Aorta (tissue), 5 donors: Measurements from ENCODE around the gene NR2F1-AS1. TPM values are rescaled to one million over a fixed set of nuclear protein-coding genes. Genes with fewer than 3 reads are reported as not detected.
"Not testable (repeated sequence)": the region's sequence is repeated elsewhere in the genome, so short reads cannot be mapped to it uniquely, and the experiment has no call there.

Experiments used
- ATAC-seq: fragments of 200-7000 bp; cut with Tn5 transposase; one replicate; pipeline ENCODE4 v1.9.1; 2022; ENCODE audit warnings: moderate library complexity; ENCODE audit not compliant: low FRiP score
- DNase-seq, 2 donors: peaks; one replicate each; pipeline ENCODE4 v3.0.0-alpha.2; 2020
- H3K27ac ChIP-seq, 2 donors: one replicate each; pipeline ENCODE4 v1.5.1; 2013; ENCODE audit warnings: low read length in 2 of 2, mild to moderate bottlenecking in 2 of 2, moderate library complexity in 2 of 2, control low read depth in 1 of 2, inconsistent platforms in 1 of 2, low read depth in 1 of 2
- H3K27me3 ChIP-seq, 2 donors: one replicate each; pipeline ENCODE4 v1.6.1; 2013; ENCODE audit warnings: control low read depth in 1 of 2, low read length in 1 of 2, mild to moderate bottlenecking in 1 of 2, moderate library complexity in 1 of 2; ENCODE audit not compliant: insufficient read depth in 2 of 2, control insufficient read depth in 1 of 2
- H3K36me3 ChIP-seq, 2 donors: one replicate each; pipeline ENCODE4 v1.6.1; 2013; ENCODE audit warnings: control low read depth in 1 of 2, low read length in 1 of 2, mild to moderate bottlenecking in 1 of 2; ENCODE audit not compliant: insufficient read depth in 2 of 2, control insufficient read depth in 1 of 2
- H3K4me1 ChIP-seq, 2 donors: one replicate each; pipeline ENCODE4 v1.6.1; 2013; ENCODE audit warnings: low read length in 2 of 2, control low read depth in 1 of 2, mild to moderate bottlenecking in 1 of 2, moderate library complexity in 1 of 2; ENCODE audit not compliant: insufficient read depth in 2 of 2, control insufficient read depth in 1 of 2
- H3K4me3 ChIP-seq, 2 donors: one replicate each; pipeline ENCODE4 v1.5.1; 2013; ENCODE audit warnings: low read length in 2 of 2, control low read depth in 1 of 2, mild to moderate bottlenecking in 1 of 2
- H3K9me3 ChIP-seq: one replicate; pipeline ENCODE4 v1.6.1; 2013; ENCODE audit warnings: mild to moderate bottlenecking, low read length; ENCODE audit not compliant: control insufficient read depth
- WGBS, 2 donors: extraction: QIAGEN DNeasy Blood & Tissue Kit; methylation state at CpG; one replicate each; pipeline ENCODE4 v1.1.7; 2013; 5-methylcytosine and 5-hydroxymethylcytosine counted together
- intact Hi-C, 2 donors: fragments of 100-400 bp; cut with DNase I; formaldehyde crosslinking; loops; one replicate each; pipeline versions ENCODE4 v1.14.2 to v1.15.0; 2022
- polyA plus RNA-seq, 2 donors: library from polyadenylated mRNA; stranded (reverse); fragments of 200-250 nt; gene quantifications; one replicate each; pipeline ENCODE4 v1.2.3, GENCODE V29; 2013
- total RNA-seq, 2 donors: library from RNA; stranded (reverse); fragmentation: NEBNext Ultra II Directional; extraction: Animal tissue kit (Norgen Biotek cat#: 25700); gene quantifications; one replicate each; pipeline ENCODE4 v1.2.1, GENCODE V29; 2021
- donor health status: healthy with polysubstance abuse.
- donor health status: Bipolar disorder and iron deficiency.
- donor health status: DM: no; HTN: no; CAD: no.
- donor health status: DM: no; HTN: no; CAD: no.
- donor health status: DM: yes; HTN: yes; CAD: no.

Gene NR2F1-AS1
- total and polyA plus RNA-seq, 4 donors: 0.08 to 16.8 (median 5.2) TPM

DNA sequence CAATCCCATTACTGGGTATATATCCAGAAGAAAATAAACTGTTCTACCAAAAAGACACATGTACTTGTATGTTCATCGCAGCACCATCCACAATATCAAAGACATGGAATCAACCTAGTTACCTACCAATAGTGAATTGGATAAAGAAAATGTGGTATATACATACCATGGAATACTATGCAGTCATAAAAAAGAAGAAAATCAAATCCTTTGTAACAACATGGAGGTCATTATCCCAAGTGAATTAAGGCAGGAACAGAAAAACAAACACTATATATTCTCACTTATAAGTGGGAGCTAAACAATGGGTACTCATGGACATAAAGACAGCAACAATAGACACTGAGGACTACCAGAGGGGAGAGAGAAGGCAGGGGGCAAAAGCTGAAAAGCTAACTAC, 67.7 kb downstream of the NR2F1-AS1 start:
- no peak overlapping the region for H3K27ac ChIP-seq
- H3K36me3 ChIP-seq: no peaks in the 10 kb centered on the region
- no peaks in the 10 kb centered on the region for H3K27me3 ChIP-seq
- WGBS, 2 donors: 97 to 100% methylated on average over 1 of the region's 1 CpG
- ATAC-seq (no peak), DNase-seq (no peak)
- no peaks in the 10 kb centered on the region for H3K4me1 ChIP-seq
- no peaks in the 10 kb centered on the region for H3K9me3 ChIP-seq
- intact Hi-C loops: no loop called here
- no peak overlapping the region for H3K4me3 ChIP-seq

- H3K27ac ChIP-seq: no peak overlapping the region
- no peaks in the 10 kb centered on the region for H3K36me3 ChIP-seq
- no peaks in the 10 kb centered on the region for H3K9me3 ChIP-seq
- H3K27me3 ChIP-seq: no peaks in the 10 kb centered on the region
- DNase-seq (no peak), ATAC-seq (no peak)
- H3K4me1 ChIP-seq: no peaks in the 10 kb centered on the region
- H3K4me3 ChIP-seq: no peak overlapping the region
- 66 to 71% methylated on average over 3 of the region's 3 CpGs for WGBS, 2 donors
- intact Hi-C loops: no loop called here
These were observed 68.2 kb downstream of the NR2F1-AS1 start for GRCh38 chr5:93512799-93513198.

DNA sequence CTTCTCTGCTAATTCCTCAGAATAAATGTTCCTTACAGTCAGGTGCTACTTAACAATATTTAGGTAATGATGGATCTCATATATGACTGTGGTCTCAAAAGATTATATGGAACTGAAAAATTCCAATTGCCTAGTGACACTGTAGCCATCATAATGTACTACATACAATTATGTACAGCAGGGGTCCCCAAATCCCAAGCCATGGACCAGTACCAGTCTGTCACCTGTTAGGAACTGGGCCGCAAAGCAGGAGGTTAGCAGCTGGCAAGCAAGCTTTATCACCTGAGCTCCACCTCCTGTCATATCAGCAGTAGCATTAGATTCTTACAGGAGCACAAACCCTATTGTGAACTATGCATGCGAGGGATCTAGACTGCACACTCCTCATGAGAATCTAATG, 69.6 kb downstream of the NR2F1-AS1 start:
- Histone ChIP-seq H3K36me3 (no peaks in the 10 kb centered on the region), H3K4me3 (no peak overlapping the region), H3K4me1 (no peaks in the 10 kb centered on the region), H3K27ac (no peak overlapping the region), H3K27me3 (no peaks in the 10 kb centered on the region), H3K9me3 (no peaks in the 10 kb centered on the region)
- intact Hi-C loops: no loop called here
- 96% methylated on average over 2 of the region's 2 CpGs for WGBS, 2 donors
- DNase-seq: no peak
- ATAC-seq: no peak

- WGBS, 2 donors: 61 to 77% methylated on average over 2 of the region's 2 CpGs
- no peaks in the 10 kb centered on the region for H3K36me3 ChIP-seq
- H3K27ac ChIP-seq: no peak overlapping the region
These were observed 70.2 kb downstream of the NR2F1-AS1 start for GRCh38 chr5:93510626-93511380.

GRCh38 chr5:93505553-93505952, 75.5 kb downstream of the NR2F1-AS1 start:
- ATAC-seq, H3K36me3 ChIP-seq, H3K27me3 ChIP-seq, H3K27ac ChIP-seq, intact Hi-C loops, H3K9me3 ChIP-seq, H3K4me1 ChIP-seq, H3K4me3 ChIP-seq: not testable (repeated sequence)
- 89 to 92% methylated on average over 3 of the region's 3 CpGs for WGBS, 2 donors
- DNase-seq: peak in 1 of 2 donors; percentile 61

More at GRCh38 chr5:93510626-93511380, 70.2 kb downstream of the NR2F1-AS1 start:
- no peak overlapping the region for H3K4me3 ChIP-seq
- no peaks in the 10 kb centered on the region for H3K4me1 ChIP-seq
- DNase-seq (no peak), ATAC-seq (no peak)
- intact Hi-C loops: no loop called here
- no peaks in the 10 kb centered on the region for H3K9me3 ChIP-seq
- H3K27me3 ChIP-seq: no peaks in the 10 kb centered on the region

DNA sequence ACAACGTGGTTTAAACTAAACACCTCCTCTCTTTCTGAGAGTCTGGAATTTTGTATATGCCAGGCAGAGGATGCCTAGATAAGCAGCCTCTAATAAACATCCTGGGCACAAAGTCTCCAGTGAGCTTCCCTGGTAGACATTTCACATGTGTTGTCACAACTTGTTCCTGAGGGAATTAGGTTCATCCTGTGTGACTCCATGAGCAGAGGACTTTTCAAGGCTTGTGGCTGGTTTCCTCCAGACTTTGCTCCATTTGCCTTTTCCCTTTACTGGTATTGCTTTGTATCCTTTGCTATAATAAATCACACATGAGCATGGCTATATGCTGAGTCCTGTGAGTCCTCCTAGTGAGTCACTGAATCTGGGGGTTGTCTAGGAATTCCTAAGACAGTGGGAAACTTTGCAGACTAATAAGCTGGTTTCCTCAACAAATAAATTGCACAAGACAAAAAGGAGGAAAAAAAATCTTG, 77.4 kb downstream of the NR2F1-AS1 start:
- intact Hi-C loops: no loop called here

DNA sequence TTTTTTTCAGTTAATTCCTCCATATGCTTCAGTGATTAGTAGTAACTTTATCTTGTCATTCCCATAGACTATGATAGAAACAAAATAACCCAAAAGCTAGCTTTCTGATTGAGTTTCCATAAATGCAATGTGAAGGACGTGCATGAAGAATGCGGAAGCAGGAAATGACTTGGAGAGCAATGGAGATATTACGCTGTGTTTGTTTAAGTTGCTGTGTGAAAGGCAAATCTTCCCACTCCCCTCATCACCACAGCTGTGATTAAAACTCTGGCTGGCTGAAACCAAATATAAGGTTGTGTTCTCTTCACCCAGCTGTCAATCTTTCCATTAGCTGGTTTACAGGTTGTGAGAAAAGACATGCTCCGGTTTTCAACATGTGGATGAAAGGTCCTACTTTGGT, 83.9 kb downstream of the NR2F1-AS1 start:
- Histone ChIP-seq H3K4me3 (no peak overlapping the region), H3K9me3 (no peaks in the 10 kb centered on the region), H3K4me1 (no peaks in the 10 kb centered on the region), H3K27ac (no peak overlapping the region), H3K27me3 (no peaks in the 10 kb centered on the region), H3K36me3 (no peaks in the 10 kb centered on the region)
- WGBS, 2 donors: 47 to 51% methylated on average over 4 of the region's 4 CpGs
- DNase-seq (no peak), ATAC-seq (no peak)
- intact Hi-C loops: no loop called here

More for the DNA sequence above, 77.4 kb downstream of the NR2F1-AS1 start:
- Histone ChIP-seq H3K36me3 (no peaks in the 10 kb centered on the region), H3K27me3 (no peaks in the 10 kb centered on the region), H3K9me3 (no peaks in the 10 kb centered on the region), H3K27ac (no peak overlapping the region), H3K4me3 (no peak overlapping the region), H3K4me1 (no peaks in the 10 kb centered on the region)
- ATAC-seq (no peak), DNase-seq (no peak)
- WGBS, 2 donors: 40 to 46% methylated on average over 1 of the region's 1 CpG

- DNase-seq: no peak
- H3K4me3 ChIP-seq: no peak overlapping the region
- H3K36me3 ChIP-seq: no peaks in the 10 kb centered on the region
- intact Hi-C loops: no loop called here
- no peak for ATAC-seq
- no peaks in the 10 kb centered on the region for H3K9me3 ChIP-seq
- H3K4me1 ChIP-seq: no peaks in the 10 kb centered on the region
- H3K27me3 ChIP-seq: no peaks in the 10 kb centered on the region
- no peak overlapping the region for H3K27ac ChIP-seq
These were observed 101.0 kb downstream of the NR2F1-AS1 start for GRCh38 chr5:93479982-93480509.

DNA sequence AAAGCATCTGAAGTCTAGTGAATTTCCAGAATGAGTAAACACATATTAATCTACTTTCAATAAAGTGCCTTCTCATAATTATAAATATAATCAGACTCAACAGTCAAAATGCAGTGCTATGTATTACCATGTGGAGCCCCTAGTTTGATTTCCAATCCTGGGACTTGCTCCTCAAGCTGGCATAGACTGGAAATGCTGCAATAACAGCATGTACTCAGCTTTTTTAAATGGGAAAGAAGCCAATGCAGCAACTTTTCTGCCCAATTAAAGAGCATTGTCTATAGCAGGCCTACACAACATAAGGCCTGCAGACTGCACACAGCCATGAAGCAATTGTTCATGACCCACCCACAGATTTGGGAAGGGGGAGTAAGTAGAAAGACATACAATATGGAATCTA, 103.2 kb downstream of the NR2F1-AS1 start:
- DNase-seq (no peak), ATAC-seq (no peak)
- Histone ChIP-seq H3K27me3 (no peaks in the 10 kb centered on the region), H3K9me3 (no peaks in the 10 kb centered on the region), H3K4me1 (no peaks in the 10 kb centered on the region), H3K36me3 (no peaks in the 10 kb centered on the region), H3K4me3 (no peak overlapping the region), H3K27ac (no peak overlapping the region)
- intact Hi-C loops: no loop called here
